Measurements from ENCODE around the gene LTBP1.

- TF ChIP-seq CTCF (conservative IDR thresholded peaks at IDR 0.05; ENCODE audit: low read depth in 2 of 2) (no peak), ETS1 (IDR thresholded peaks at IDR 0.05) (no peak), EZH2phosphoT487 (IDR thresholded peaks at IDR 0.05; ENCODE audit: unreplicated experiment) (no peak), EZH2 (IDR thresholded peaks at IDR 0.05; ENCODE audit: low read depth, unreplicated experiment) (no peak), CREB1 (CRISPR knock-in tag; IDR thresholded peaks at IDR 0.05; ENCODE audit: low read depth) (no peak), POLR2AphosphoS5 (IDR thresholded peaks at IDR 0.05; ENCODE audit: low read depth) (no peak), ZNF331 (CRISPR knock-in tag; IDR thresholded peaks at IDR 0.05; ENCODE audit: low read depth) (no peak), REST (IDR thresholded peaks at IDR 0.05; ENCODE audit: unreplicated experiment) (no peak), JUNB (IDR thresholded peaks at IDR 0.05; ENCODE audit: unreplicated experiment) (no peak), ZNF462 (CRISPR knock-in tag; IDR thresholded peaks at IDR 0.05) (no peak), STAT1 (IDR thresholded peaks at IDR 0.05; ENCODE audit: unreplicated experiment) (no peak)
Observed at GRCh38 chr2:33093283-33093993, 146.7 kb downstream of the LTBP1 start.

Measured in GM23338 (cell line).